Esophagus mucosa (tissue), 1 donor: ENCODE measurements around the gene ZDHHC16. TPM values are rescaled to one million over a fixed set of nuclear protein-coding genes. Genes with fewer than 3 reads are reported as not detected.
A peak's percentile ranks its signal among the peaks of the same experiment; 100 is the strongest.
"Not testable (repeated sequence)": the region's sequence is repeated elsewhere in the genome, so short reads cannot be mapped to it uniquely, and the experiment has no call there.

ENCODE experiments used
- ATAC-seq: fragments of 200-7000 bp; cut with Tn5 transposase; one replicate; pipeline ENCODE4 v1.9.1; 2020
- total RNA-seq: library from RNA; stranded (reverse); gene quantifications from one replicate; pipeline ENCODE4 v1.2.4, GENCODE V29; 2023
- donor health status: DM: yes; HTN: yes; CAD: no.

ZDHHC16 gene
- total RNA-seq, 1 donor from 2014 or later = 23.0 TPM

GRCh38 chr10:97434557-97434956 is 11.4 kb upstream of the ZDHHC16 start:
- ATAC-seq = peak; percentile 20

- no peak for ATAC-seq
Measured at GRCh38 chr10:97435211-97435610, 10.8 kb upstream of the ZDHHC16 start.

GRCh38 chr10:97442277-97442676 is 3.7 kb upstream of the ZDHHC16 start:
- no peak for ATAC-seq

GRCh38 chr10:97444212-97444611 is 1.8 kb upstream of the ZDHHC16 start:
- no peak for ATAC-seq

- peak; percentile 10 for ATAC-seq
Measured at GRCh38 chr10:97445357-97445721, 636 bp upstream of the ZDHHC16 start.

- ATAC-seq = no peak
Measured at GRCh38 chr10:97450828-97451227, 4.9 kb downstream of the ZDHHC16 start.

GRCh38 chr10:97451605-97452004 is 5.6 kb downstream of the ZDHHC16 start:
- ATAC-seq = no peak

- ATAC-seq = no peak
Measured at GRCh38 chr10:97452352-97452751, 6.4 kb downstream of the ZDHHC16 start.

GRCh38 chr10:97454330-97455036 is 8.5 kb downstream of the ZDHHC16 start:
- peak; percentile 33 for ATAC-seq

- ATAC-seq = no peak
Measured at GRCh38 chr10:97456034-97456685, 10.2 kb downstream of the ZDHHC16 start.

GRCh38 chr10:97456686-97457065 is 10.7 kb downstream of the ZDHHC16 start:
- no peak for ATAC-seq

GRCh38 chr10:97459111-97459510 is 13.1 kb downstream of the ZDHHC16 start:
- ATAC-seq = no peak

- ATAC-seq = no peak
Measured at GRCh38 chr10:97459933-97460332, 14.0 kb downstream of the ZDHHC16 start.

- no peak for ATAC-seq
Measured at GRCh38 chr10:97462309-97462708, 16.3 kb downstream of the ZDHHC16 start.

- peak; percentile 73 for ATAC-seq
Measured at GRCh38 chr10:97463363-97464132, 17.6 kb downstream of the ZDHHC16 start.

- ATAC-seq = no peak
Measured at GRCh38 chr10:97464226-97464625, 18.3 kb downstream of the ZDHHC16 start.

- no peak for ATAC-seq
Measured at GRCh38 chr10:97465982-97466381, 20.0 kb downstream of the ZDHHC16 start.

- ATAC-seq = peak; percentile 23
Measured at GRCh38 chr10:97466755-97467154, 20.8 kb downstream of the ZDHHC16 start.

GRCh38 chr10:97468162-97468561 is 22.2 kb downstream of the ZDHHC16 start:
- ATAC-seq = peak; percentile 80

GRCh38 chr10:97468781-97469180 is 22.8 kb downstream of the ZDHHC16 start:
- ATAC-seq = peak; percentile 41

- ATAC-seq = no peak
Measured at GRCh38 chr10:97474918-97475317, 28.9 kb downstream of the ZDHHC16 start.

GRCh38 chr10:97475936-97476594 is 30.1 kb downstream of the ZDHHC16 start:
- ATAC-seq = peak; percentile 71

GRCh38 chr10:97479410-97479809 is 33.4 kb downstream of the ZDHHC16 start:
- ATAC-seq = not testable (repeated sequence)
